Kidney epithelial cell (primary cell): ENCODE measurements around the gene ARPC3. TPM values are rescaled to one million over a fixed set of nuclear protein-coding genes. Genes with fewer than 3 reads are reported as not detected.
"Not testable (repeated sequence)": the region's sequence is repeated elsewhere in the genome, so short reads cannot be mapped to it uniquely, and the experiment has no call there.

ENCODE experiments used
- DNase-seq: peaks from one replicate; pipeline ENCODE4 v3.0.0-alpha.2; 2010; ENCODE audit warnings: low read depth
- H3K27me3 ChIP-seq: 2 replicates; pipeline ENCODE4 v1.6.0; 2011; ENCODE audit warnings: low read length; ENCODE audit not compliant: control insufficient read depth, insufficient read depth
- H3K36me3 ChIP-seq: 2 replicates; pipeline ENCODE4 v1.5.1; 2011; ENCODE audit warnings: low read length; ENCODE audit not compliant: control insufficient read depth, insufficient read depth
- H3K4me3 ChIP-seq: 2 replicates; pipeline ENCODE4 v1.5.1; 2011; ENCODE audit warnings: low read depth, mild to moderate bottlenecking, control low read depth, low read length
- total RNA-seq: library from RNA; depleted of rRNA; stranded (reverse); fragments of >200 nt; gene quantifications from 2 replicates; pipeline ENCODE4 v1.2.3, GENCODE V29; 2015
- TF ChIP-seq, protein P1 (sequence below): IDR thresholded peaks from 2 replicates; pipeline ENCODE4 v1.5.1; 2011; ENCODE audit warnings: mild to moderate bottlenecking, moderate library complexity, low read length, control low read depth, inconsistent platforms; ENCODE audit not compliant: insufficient read depth, poor library complexity, severe bottlenecking

ARPC3 gene
- total RNA-seq, 1 donor from 2014 or later: 796 TPM

DNA sequence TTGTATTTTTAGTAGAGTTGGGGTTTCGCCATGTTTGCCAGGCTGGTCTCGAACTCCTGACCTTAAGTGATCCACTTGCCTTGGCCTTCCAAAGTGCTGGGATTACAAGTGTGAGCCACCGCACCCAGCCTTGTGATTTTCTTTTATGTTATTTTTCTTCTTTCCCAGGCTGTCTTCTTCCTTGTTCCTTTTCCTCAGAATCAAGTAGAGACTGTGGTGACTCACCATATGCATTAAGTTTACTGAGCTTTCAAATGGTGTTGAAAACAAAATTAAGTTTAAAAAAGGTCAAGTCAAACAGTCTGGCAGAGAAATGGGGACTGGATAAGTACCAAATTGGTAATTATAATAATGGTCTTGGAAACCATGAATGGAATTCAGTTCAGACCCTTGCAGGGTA lies 5.7 kb downstream of the ARPC3 start:
- Histone ChIP-seq H3K36me3 (no peaks in the 10 kb centered on the region), H3K4me3 (no peak overlapping the region), H3K27me3 (no peaks in the 10 kb centered on the region)
- TF ChIP-seq, protein P1, sequence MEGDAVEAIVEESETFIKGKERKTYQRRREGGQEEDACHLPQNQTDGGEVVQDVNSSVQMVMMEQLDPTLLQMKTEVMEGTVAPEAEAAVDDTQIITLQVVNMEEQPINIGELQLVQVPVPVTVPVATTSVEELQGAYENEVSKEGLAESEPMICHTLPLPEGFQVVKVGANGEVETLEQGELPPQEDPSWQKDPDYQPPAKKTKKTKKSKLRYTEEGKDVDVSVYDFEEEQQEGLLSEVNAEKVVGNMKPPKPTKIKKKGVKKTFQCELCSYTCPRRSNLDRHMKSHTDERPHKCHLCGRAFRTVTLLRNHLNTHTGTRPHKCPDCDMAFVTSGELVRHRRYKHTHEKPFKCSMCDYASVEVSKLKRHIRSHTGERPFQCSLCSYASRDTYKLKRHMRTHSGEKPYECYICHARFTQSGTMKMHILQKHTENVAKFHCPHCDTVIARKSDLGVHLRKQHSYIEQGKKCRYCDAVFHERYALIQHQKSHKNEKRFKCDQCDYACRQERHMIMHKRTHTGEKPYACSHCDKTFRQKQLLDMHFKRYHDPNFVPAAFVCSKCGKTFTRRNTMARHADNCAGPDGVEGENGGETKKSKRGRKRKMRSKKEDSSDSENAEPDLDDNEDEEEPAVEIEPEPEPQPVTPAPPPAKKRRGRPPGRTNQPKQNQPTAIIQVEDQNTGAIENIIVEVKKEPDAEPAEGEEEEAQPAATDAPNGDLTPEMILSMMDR: no peak
- DNase-seq: no peak

DNA sequence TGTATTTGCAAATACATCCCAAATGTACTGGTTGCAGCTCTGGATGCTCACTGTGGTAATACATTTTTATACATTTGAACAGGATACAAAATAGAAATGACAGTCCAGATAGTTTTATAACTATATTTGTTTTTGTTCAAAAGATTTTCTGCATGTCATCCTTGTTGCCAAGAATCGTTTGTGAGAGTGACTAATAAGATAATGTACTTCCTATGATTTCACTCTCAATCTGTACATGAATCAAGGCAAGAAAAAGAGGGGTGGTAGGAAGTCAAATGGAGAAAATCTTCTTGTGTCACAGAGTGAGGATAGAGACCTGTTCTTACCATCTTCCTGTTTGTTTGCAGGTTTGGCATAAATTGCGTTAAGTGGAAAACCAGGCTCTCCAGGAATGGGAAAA lies 13.9 kb downstream of the ARPC3 start:
- no peaks in the 10 kb centered on the region for H3K36me3 ChIP-seq
- TF ChIP-seq, protein P1: no peak
- no peaks in the 10 kb centered on the region for H3K27me3 ChIP-seq
- no peak overlapping the region for H3K4me3 ChIP-seq
- DNase-seq: no peak

DNA sequence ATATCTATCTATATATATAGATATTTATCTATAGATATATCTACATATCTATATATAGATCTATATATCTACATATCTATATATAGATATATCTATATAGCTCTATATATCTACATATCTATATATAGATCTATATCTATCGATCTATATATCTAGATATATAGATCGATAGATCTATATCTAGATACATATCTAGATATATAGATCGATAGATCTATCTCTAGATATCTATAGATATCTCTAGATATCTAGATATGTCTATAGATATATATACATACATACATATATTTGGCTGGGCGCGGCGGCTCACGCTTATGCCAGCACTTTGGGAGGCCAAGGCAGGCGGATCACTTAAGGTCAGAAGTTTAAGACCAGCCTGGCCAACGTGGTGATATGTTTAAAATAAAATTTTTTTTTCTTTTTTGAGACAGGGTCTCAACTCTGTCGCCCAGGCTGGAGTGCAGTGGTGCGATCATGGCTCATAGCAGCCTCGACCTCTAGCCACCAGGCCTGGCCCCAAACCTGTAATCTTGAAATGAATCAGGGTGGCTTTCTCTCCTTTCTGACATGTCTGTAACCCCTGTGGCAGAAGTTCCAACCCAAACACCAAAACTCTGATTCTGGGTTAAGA lies 18.1 kb downstream of the ARPC3 start:
- Histone ChIP-seq H3K36me3 (no peaks in the 10 kb centered on the region), H3K4me3 (no peak overlapping the region), H3K27me3 (no peaks in the 10 kb centered on the region)
- no peak for DNase-seq
- TF ChIP-seq, protein P1: no peak

DNA sequence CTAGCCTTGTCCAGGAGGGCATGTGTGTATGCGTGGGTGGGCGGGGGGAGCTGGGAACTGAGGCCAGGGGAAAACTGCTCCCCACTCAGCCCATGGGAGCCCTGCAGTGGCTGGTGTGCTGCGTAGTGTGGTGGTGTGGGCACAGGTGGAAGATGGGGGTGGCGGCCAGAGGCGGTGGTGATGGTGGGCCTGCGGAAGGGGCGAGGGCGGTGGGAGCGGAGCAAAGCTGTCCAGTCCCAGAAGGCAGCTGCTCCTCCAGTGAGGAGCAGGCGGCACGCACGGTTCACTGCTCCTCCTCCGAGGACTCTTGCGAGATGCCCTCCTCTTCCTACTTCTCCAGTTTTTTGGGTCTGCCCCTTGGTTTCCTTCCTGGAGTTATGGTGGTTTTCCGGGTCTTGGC lies 20.5 kb downstream of the ARPC3 start:
- DNase-seq, H3K36me3 ChIP-seq, H3K4me3 ChIP-seq: not testable (repeated sequence)

DNA sequence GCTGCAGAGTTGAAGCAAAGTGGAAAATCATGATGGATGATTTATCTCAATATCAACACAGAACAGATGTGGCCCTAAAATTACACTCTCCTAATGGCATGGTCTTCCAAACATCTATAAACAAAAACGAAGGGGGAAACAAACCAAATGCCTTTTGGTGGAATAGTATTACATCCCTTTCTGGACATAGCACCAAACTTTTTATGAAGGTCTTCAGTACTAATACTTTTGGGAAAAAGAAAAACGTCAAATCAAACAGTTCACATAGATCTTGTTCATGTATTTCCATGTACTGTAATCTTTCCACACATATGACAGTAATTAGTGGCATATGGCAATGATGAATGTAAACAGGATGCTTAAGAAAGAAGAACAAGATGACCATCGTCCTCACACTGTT lies 23.7 kb downstream of the ARPC3 start:
- Histone ChIP-seq H3K4me3 (no peak overlapping the region), H3K36me3 (no peaks in the 10 kb centered on the region), H3K27me3 (no peaks in the 10 kb centered on the region)
- no peak for DNase-seq
- TF ChIP-seq, protein P1: no peak

More for the DNA sequence above, 20.5 kb downstream of the ARPC3 start:
- not testable (repeated sequence) for H3K27me3 ChIP-seq

DNA sequence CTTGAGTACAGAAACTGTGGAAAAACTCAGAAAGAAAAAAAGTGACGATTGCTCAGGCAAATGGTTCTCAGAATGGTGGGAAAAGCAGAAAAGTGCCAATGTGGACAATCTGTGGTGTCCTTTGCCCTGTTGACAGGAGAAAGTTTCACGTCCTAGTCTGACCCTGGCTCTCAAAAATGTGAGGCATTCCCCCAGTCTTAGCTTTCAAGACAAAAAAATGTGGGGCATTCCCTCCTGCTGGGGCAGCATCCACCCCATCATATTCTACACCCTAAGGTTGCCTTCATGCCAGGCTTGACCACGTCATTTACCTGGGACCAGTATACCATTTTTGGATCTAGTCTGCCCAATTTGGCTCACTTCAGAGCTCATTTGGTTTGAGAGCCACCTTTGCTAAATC lies 25.9 kb downstream of the ARPC3 start:
- no peaks in the 10 kb centered on the region for H3K27me3 ChIP-seq
- H3K36me3 ChIP-seq: no peaks in the 10 kb centered on the region
- DNase-seq: no peak
- H3K4me3 ChIP-seq: no peak overlapping the region
- TF ChIP-seq, protein P1: no peak
